ENCODE results near the gene BNC2.

The BNC2 gene

DNA sequence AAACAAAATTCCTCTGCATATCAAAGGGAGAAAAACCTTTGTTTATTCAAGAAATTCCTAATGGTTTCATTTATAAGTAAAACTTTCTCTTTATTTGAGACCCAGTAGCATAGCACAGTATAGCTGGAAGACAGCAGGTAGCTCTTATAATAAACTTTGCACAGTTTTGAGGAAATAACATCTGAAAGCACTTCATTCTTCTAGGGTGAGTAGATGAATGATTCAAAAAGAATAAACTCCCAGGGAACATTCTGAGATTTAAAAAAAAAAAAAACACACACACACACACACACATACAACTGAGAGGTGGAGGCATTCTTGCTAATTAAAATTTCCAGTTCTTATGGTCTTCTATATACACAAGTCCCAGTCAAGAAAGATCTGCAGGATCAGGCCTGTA lies 197.3 kb downstream of the BNC2 start:
- no peaks in the 10 kb centered on the region for H3K9me3 ChIP-seq (replicated peaks in 1 of 2; ENCODE audit: control insufficient read depth in 2 of 2, insufficient read depth in 1 of 2, low read depth in 1 of 2, low read length in 2 of 2)
- no peak overlapping the region for H3K18ac ChIP-seq (ENCODE audit: low read length)
- H2BK5ac ChIP-seq (ENCODE audit: low read length) = no peak overlapping the region
- no peak overlapping the region for H4K8ac ChIP-seq (ENCODE audit: low read depth, low read length)
- no peak overlapping the region for H2AK5ac ChIP-seq (ENCODE audit: low read depth, low read length)
- no peak overlapping the region for H3K23ac ChIP-seq (ENCODE audit: low read depth, low read length, poor library complexity)
- no peaks in the 10 kb centered on the region for H3K4me1 ChIP-seq (ENCODE audit: control insufficient read depth in 2 of 2, insufficient read depth in 1 of 2, low read depth in 1 of 2, low read length in 2 of 2)
- H3K9ac ChIP-seq (ENCODE audit: low read depth, low read length, poor library complexity) = no peak overlapping the region
- no peak overlapping the region for H3K14ac ChIP-seq (ENCODE audit: low read length)
- H3K79me1 ChIP-seq (ENCODE audit: low read depth, low read length) = no peaks in the 10 kb centered on the region
- H3K36me3 ChIP-seq (replicated peaks in 1 of 2; ENCODE audit: control insufficient read depth in 2 of 2, insufficient read depth in 2 of 2, low read length in 2 of 2) = no peaks in the 10 kb centered on the region
- no peak overlapping the region for H2BK15ac ChIP-seq (ENCODE audit: low read length)
- no peak overlapping the region for H3K4ac ChIP-seq (ENCODE audit: low read length)
- H2BK12ac ChIP-seq (ENCODE audit: low read length) = no peak overlapping the region
- no peak for DNase-seq (ENCODE audit: low spot score)
- H3K4me3 ChIP-seq (ENCODE audit: low read length in 2 of 2) = no peak overlapping the region
- no peak overlapping the region for H2AFZ ChIP-seq (ENCODE audit: low read length)
- H2BK120ac ChIP-seq (ENCODE audit: low read depth, low read length) = no peak overlapping the region
- no peaks in the 10 kb centered on the region for H3K27me3 ChIP-seq (ENCODE audit: control insufficient read depth in 3 of 3, insufficient read depth in 3 of 3, low read depth in 1 of 3, low read length in 3 of 3)
- no peak overlapping the region for H3K4me2 ChIP-seq (ENCODE audit: insufficient read depth, low read length, poor library complexity, severe bottlenecking)
- no peak overlapping the region for H4K91ac ChIP-seq (ENCODE audit: low read depth, low read length, poor library complexity)
- no peak overlapping the region for H3K27ac ChIP-seq (replicated peaks; ENCODE audit: low read length)

DNA sequence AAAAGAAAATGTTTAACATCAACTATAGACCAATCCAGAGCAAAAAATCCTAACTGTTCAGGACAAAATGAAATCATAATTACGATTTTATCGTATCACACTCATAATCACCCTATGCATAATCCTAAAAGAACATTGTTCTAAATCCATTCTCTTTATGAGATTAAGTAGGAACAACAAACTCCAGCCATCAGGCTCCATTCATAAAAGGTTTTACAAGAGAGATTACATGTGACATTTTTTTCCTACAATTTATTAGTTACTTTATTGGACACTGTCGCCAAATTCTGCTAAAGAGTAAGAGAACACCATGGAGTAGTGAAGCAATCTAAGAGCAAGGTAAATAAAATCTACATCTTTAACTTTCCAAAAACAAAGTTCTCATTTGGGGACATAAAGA lies 198.0 kb downstream of the BNC2 start:
- no peak overlapping the region for H4K91ac ChIP-seq (ENCODE audit: low read depth, low read length, poor library complexity)
- no peak overlapping the region for H3K4me2 ChIP-seq (ENCODE audit: insufficient read depth, low read length, poor library complexity, severe bottlenecking)
- no peaks in the 10 kb centered on the region for H3K27me3 ChIP-seq (ENCODE audit: control insufficient read depth in 3 of 3, insufficient read depth in 3 of 3, low read depth in 1 of 3, low read length in 3 of 3)
- WGBS, 2 donors (ENCODE audit: extremely low coverage in 2 of 2, insufficient read length in 2 of 2, insufficient replicate concordance in 1 of 2) = 100% methylated on average over 2 of the region's 3 CpGs; no CpG with 5 or more reads in 1 of the 2 donors
- no peak for DNase-seq (ENCODE audit: low spot score)
- H2BK15ac ChIP-seq (ENCODE audit: low read length) = no peak overlapping the region
- no peak overlapping the region for H3K18ac ChIP-seq (ENCODE audit: low read length)
- no peak overlapping the region for H3K23ac ChIP-seq (ENCODE audit: low read depth, low read length, poor library complexity)
- no peaks in the 10 kb centered on the region for H3K79me1 ChIP-seq (ENCODE audit: low read depth, low read length)
- H2BK120ac ChIP-seq (ENCODE audit: low read depth, low read length) = no peak overlapping the region
- H2BK12ac ChIP-seq (ENCODE audit: low read length) = no peak overlapping the region
- no peaks in the 10 kb centered on the region for H3K36me3 ChIP-seq (replicated peaks in 1 of 2; ENCODE audit: control insufficient read depth in 2 of 2, insufficient read depth in 2 of 2, low read length in 2 of 2)
- no peak overlapping the region for H2BK5ac ChIP-seq (ENCODE audit: low read length)
- no peak overlapping the region for H3K14ac ChIP-seq (ENCODE audit: low read length)
- H3K4me1 ChIP-seq (ENCODE audit: control insufficient read depth in 2 of 2, insufficient read depth in 1 of 2, low read depth in 1 of 2, low read length in 2 of 2) = no peaks in the 10 kb centered on the region
- H2AFZ ChIP-seq (ENCODE audit: low read length) = no peak overlapping the region
- no peak overlapping the region for H2AK5ac ChIP-seq (ENCODE audit: low read depth, low read length)
- H3K4ac ChIP-seq (ENCODE audit: low read length) = no peak overlapping the region
- H3K27ac ChIP-seq (replicated peaks; ENCODE audit: low read length) = no peak overlapping the region
- H3K4me3 ChIP-seq (ENCODE audit: low read length in 2 of 2) = no peak overlapping the region
- no peaks in the 10 kb centered on the region for H3K9me3 ChIP-seq (replicated peaks in 1 of 2; ENCODE audit: control insufficient read depth in 2 of 2, insufficient read depth in 1 of 2, low read depth in 1 of 2, low read length in 2 of 2)
- no peak overlapping the region for H4K8ac ChIP-seq (ENCODE audit: low read depth, low read length)
- H3K9ac ChIP-seq (ENCODE audit: low read depth, low read length, poor library complexity) = no peak overlapping the region

DNA sequence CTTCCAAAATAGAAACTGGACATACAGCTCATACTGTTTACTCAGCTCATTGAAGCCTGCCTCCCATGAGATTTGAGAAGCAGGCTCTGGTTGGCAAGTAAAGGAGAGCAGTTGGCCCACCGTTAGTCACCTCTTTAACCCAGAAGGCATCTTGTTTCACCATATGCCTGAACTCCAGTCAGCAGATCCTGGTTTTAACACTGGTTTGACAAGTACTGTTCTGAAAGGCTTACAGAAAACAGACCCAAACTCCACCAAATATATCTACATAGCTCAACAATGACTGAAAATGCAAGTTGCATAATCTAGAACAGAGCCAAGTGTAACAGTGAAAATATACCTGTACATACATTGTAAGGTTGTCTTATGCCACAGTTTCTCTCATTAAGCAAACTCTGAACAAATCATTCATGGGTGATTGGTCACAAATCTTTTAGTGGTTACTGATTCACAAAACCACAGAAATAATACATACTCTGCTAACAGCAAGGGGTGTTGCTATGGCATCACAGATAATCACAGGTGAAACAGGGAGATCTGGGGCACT lies 198.8 kb downstream of the BNC2 start:
- no peak overlapping the region for H3K9ac ChIP-seq (ENCODE audit: low read depth, low read length, poor library complexity)
- H2AFZ ChIP-seq (ENCODE audit: low read length) = no peak overlapping the region
- no peak overlapping the region for H3K27ac ChIP-seq (replicated peaks; ENCODE audit: low read length)
- H3K36me3 ChIP-seq (replicated peaks in 1 of 2; ENCODE audit: control insufficient read depth in 2 of 2, insufficient read depth in 2 of 2, low read length in 2 of 2) = no peaks in the 10 kb centered on the region
- H2BK5ac ChIP-seq (ENCODE audit: low read length) = no peak overlapping the region
- no CpG with 5 or more reads among the region's 1 CpG for WGBS, 2 donors (ENCODE audit: extremely low coverage in 2 of 2, insufficient read length in 2 of 2, insufficient replicate concordance in 1 of 2)
- no peak overlapping the region for H4K8ac ChIP-seq (ENCODE audit: low read depth, low read length)
- no peak overlapping the region for H3K14ac ChIP-seq (ENCODE audit: low read length)
- no peak for DNase-seq (ENCODE audit: low spot score)
- H3K4me2 ChIP-seq (ENCODE audit: insufficient read depth, low read length, poor library complexity, severe bottlenecking) = no peak overlapping the region
- H3K18ac ChIP-seq (ENCODE audit: low read length) = no peak overlapping the region
- H3K4ac ChIP-seq (ENCODE audit: low read length) = no peak overlapping the region
- no peak overlapping the region for H2BK15ac ChIP-seq (ENCODE audit: low read length)
- H2BK12ac ChIP-seq (ENCODE audit: low read length) = no peak overlapping the region
- no peak overlapping the region for H2AK5ac ChIP-seq (ENCODE audit: low read depth, low read length)
- H2BK120ac ChIP-seq (ENCODE audit: low read depth, low read length) = no peak overlapping the region
- no peak overlapping the region for H3K23ac ChIP-seq (ENCODE audit: low read depth, low read length, poor library complexity)
- H3K4me1 ChIP-seq (ENCODE audit: control insufficient read depth in 2 of 2, insufficient read depth in 1 of 2, low read depth in 1 of 2, low read length in 2 of 2) = no peaks in the 10 kb centered on the region
- H4K91ac ChIP-seq (ENCODE audit: low read depth, low read length, poor library complexity) = no peak overlapping the region
- H3K27me3 ChIP-seq (ENCODE audit: control insufficient read depth in 3 of 3, insufficient read depth in 3 of 3, low read depth in 1 of 3, low read length in 3 of 3) = no peaks in the 10 kb centered on the region
- no peaks in the 10 kb centered on the region for H3K9me3 ChIP-seq (replicated peaks in 1 of 2; ENCODE audit: control insufficient read depth in 2 of 2, insufficient read depth in 1 of 2, low read depth in 1 of 2, low read length in 2 of 2)
- H3K79me1 ChIP-seq (ENCODE audit: low read depth, low read length) = no peaks in the 10 kb centered on the region
- no peak overlapping the region for H3K4me3 ChIP-seq (ENCODE audit: low read length in 2 of 2)

DNA sequence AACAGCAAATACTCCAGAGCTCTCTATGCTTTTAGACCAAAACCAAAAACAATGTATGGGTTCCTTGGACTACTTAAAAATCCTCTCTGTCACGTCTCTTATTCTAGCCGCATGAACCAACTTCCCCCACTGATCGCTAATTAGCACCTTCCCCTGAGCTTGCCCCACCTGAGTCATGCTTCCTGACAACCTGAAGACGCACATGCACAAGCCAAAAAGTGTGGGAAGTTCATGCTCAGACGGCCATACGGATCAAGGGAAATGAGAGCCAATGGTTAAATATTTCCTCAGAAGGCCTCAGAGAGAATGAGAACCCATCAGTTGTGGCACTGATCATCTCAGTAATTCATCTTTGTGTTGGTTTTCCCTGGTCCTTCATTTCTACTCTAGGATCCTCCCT lies 199.7 kb downstream of the BNC2 start:
- H2BK12ac ChIP-seq (ENCODE audit: low read length) = no peak overlapping the region
- no peak overlapping the region for H4K91ac ChIP-seq (ENCODE audit: low read depth, low read length, poor library complexity)
- H3K36me3 ChIP-seq (replicated peaks in 1 of 2; ENCODE audit: control insufficient read depth in 2 of 2, insufficient read depth in 2 of 2, low read length in 2 of 2) = no peaks in the 10 kb centered on the region
- no peak overlapping the region for H3K14ac ChIP-seq (ENCODE audit: low read length)
- no peak overlapping the region for H2AK5ac ChIP-seq (ENCODE audit: low read depth, low read length)
- no peak overlapping the region for H2BK5ac ChIP-seq (ENCODE audit: low read length)
- no CpG with 5 or more reads among the region's 6 CpGs for WGBS, 2 donors (ENCODE audit: extremely low coverage in 2 of 2, insufficient read length in 2 of 2, insufficient replicate concordance in 1 of 2)
- H3K4me1 ChIP-seq (ENCODE audit: control insufficient read depth in 2 of 2, insufficient read depth in 1 of 2, low read depth in 1 of 2, low read length in 2 of 2) = no peaks in the 10 kb centered on the region
- no peak overlapping the region for H2AFZ ChIP-seq (ENCODE audit: low read length)
- no peaks in the 10 kb centered on the region for H3K79me1 ChIP-seq (ENCODE audit: low read depth, low read length)
- H3K9me3 ChIP-seq (replicated peaks in 1 of 2; ENCODE audit: control insufficient read depth in 2 of 2, insufficient read depth in 1 of 2, low read depth in 1 of 2, low read length in 2 of 2) = no peaks in the 10 kb centered on the region
- no peak overlapping the region for H3K9ac ChIP-seq (ENCODE audit: low read depth, low read length, poor library complexity)
- H3K4me2 ChIP-seq (ENCODE audit: insufficient read depth, low read length, poor library complexity, severe bottlenecking) = no peak overlapping the region
- no peak overlapping the region for H3K4me3 ChIP-seq (ENCODE audit: low read length in 2 of 2)
- DNase-seq (ENCODE audit: low spot score) = no peak
- H3K23ac ChIP-seq (ENCODE audit: low read depth, low read length, poor library complexity) = no peak overlapping the region
- H2BK15ac ChIP-seq (ENCODE audit: low read length) = no peak overlapping the region
- no peak overlapping the region for H3K4ac ChIP-seq (ENCODE audit: low read length)
- H4K8ac ChIP-seq (ENCODE audit: low read depth, low read length) = no peak overlapping the region
- H3K27ac ChIP-seq (replicated peaks; ENCODE audit: low read length) = no peak overlapping the region
- no peaks in the 10 kb centered on the region for H3K27me3 ChIP-seq (ENCODE audit: control insufficient read depth in 3 of 3, insufficient read depth in 3 of 3, low read depth in 1 of 3, low read length in 3 of 3)
- H3K18ac ChIP-seq (ENCODE audit: low read length) = no peak overlapping the region
- H2BK120ac ChIP-seq (ENCODE audit: low read depth, low read length) = no peak overlapping the region
